Mesenchymal stem cell (in vitro differentiated cells and primary cell): ENCODE results near the gene TPO. TPM values are rescaled to one million over a fixed set of nuclear protein-coding genes. Genes with fewer than 3 reads are reported as not detected.

Experiments
- DNase-seq: peaks from one replicate; pipeline ENCODE4 v3.0.0-alpha.2; 2013
- H2AFZ ChIP-seq: one replicate; pipeline ENCODE4 v1.6.1; 2013; ENCODE audit warnings: low read depth, mild to moderate bottlenecking, control low read depth, inconsistent platforms, low read length, moderate library complexity
- H2AK5ac ChIP-seq: 2 replicates; pipeline ENCODE4 v1.6.1; 2013; ENCODE audit warnings: low read length, moderate library complexity, mild to moderate bottlenecking, inconsistent platforms; ENCODE audit not compliant: severe bottlenecking
- H2BK120ac ChIP-seq: one replicate; pipeline ENCODE4 v1.6.1; 2013; ENCODE audit warnings: low read depth, mild to moderate bottlenecking, inconsistent platforms, low read length, moderate library complexity
- H2BK12ac ChIP-seq, 2 experiments: one replicate each; pipeline ENCODE4 v1.6.1; 2013; ENCODE audit warnings: inconsistent platforms in 2 of 2, low read length in 2 of 2, mild to moderate bottlenecking in 2 of 2, moderate library complexity in 2 of 2, control low read depth in 1 of 2
- H2BK15ac ChIP-seq: one replicate; pipeline ENCODE4 v1.6.1; 2013; ENCODE audit warnings: mild to moderate bottlenecking, low read depth, inconsistent platforms; ENCODE audit not compliant: poor library complexity, severe bottlenecking
- H2BK5ac ChIP-seq: 2 replicates; pipeline ENCODE4 v1.6.1; 2013; ENCODE audit warnings: low read depth, mild to moderate bottlenecking, low read length, control low read depth, inconsistent platforms; ENCODE audit not compliant: poor library complexity, severe bottlenecking
- H3K14ac ChIP-seq, 2 experiments: one replicate each; pipeline ENCODE4 v1.6.1; 2013; ENCODE audit warnings: inconsistent platforms in 2 of 2, low read length in 2 of 2, control low read depth in 1 of 2, mild to moderate bottlenecking in 1 of 2, moderate library complexity in 1 of 2
- H3K18ac ChIP-seq, 2 experiments: one replicate each; pipeline ENCODE4 v1.6.1; 2013; ENCODE audit warnings: inconsistent platforms in 2 of 2, low read length in 2 of 2, control low read depth in 1 of 2, low read depth in 1 of 2, mild to moderate bottlenecking in 1 of 2
- H3K23ac ChIP-seq, 2 experiments: one replicate each; pipeline ENCODE4 v1.6.1; 2013; ENCODE audit warnings: inconsistent platforms in 2 of 2, low read length in 2 of 2, mild to moderate bottlenecking in 2 of 2, moderate library complexity in 2 of 2, control low read depth in 1 of 2
- H3K27ac ChIP-seq: 2 replicates; pipeline ENCODE4 v1.5.1; 2013; ENCODE audit warnings: mild to moderate bottlenecking, moderate library complexity, low read length, control low read depth, inconsistent platforms; ENCODE audit not compliant: poor library complexity, severe bottlenecking
- H3K27me3 ChIP-seq, 2 experiments: 2 replicates each; pipeline versions ENCODE4 v1.6.1 to v1.7.0; 2013; ENCODE audit warnings: low read length in 2 of 2, mild to moderate bottlenecking in 2 of 2, moderate library complexity in 2 of 2, control low read depth in 1 of 2, inconsistent platforms in 1 of 2; ENCODE audit not compliant: control insufficient read depth in 1 of 2, insufficient read depth in 1 of 2
- H3K36me3 ChIP-seq, 2 experiments: 2 replicates each; pipeline versions ENCODE4 v1.6.1 to v1.7.0; 2013; ENCODE audit warnings: low read length in 2 of 2, control low read depth in 1 of 2, inconsistent platforms in 1 of 2, low read depth in 1 of 2, mild to moderate bottlenecking in 1 of 2; ENCODE audit not compliant: insufficient read depth in 2 of 2, control insufficient read depth in 1 of 2
- H3K4ac ChIP-seq, 2 experiments: one replicate each; pipeline ENCODE4 v1.6.1; 2013; ENCODE audit warnings: inconsistent platforms in 2 of 2, low read length in 2 of 2, mild to moderate bottlenecking in 2 of 2, moderate library complexity in 2 of 2, control low read depth in 1 of 2, low read depth in 1 of 2
- H3K4me1 ChIP-seq: 2 replicates; pipeline ENCODE4 v1.6.1; 2013; ENCODE audit warnings: low read depth, low read length, control low read depth; ENCODE audit not compliant: control insufficient read depth, insufficient read depth
- H3K4me2 ChIP-seq: 2 replicates; pipeline ENCODE4 v1.6.1; 2013; ENCODE audit warnings: low read length, mild to moderate bottlenecking, inconsistent platforms; ENCODE audit not compliant: poor library complexity, severe bottlenecking
- H3K4me3 ChIP-seq, 2 experiments: 2 replicates each; pipeline versions ENCODE4 v1.5.1 to v1.7.0; 2013; ENCODE audit warnings: low read length in 2 of 2, mild to moderate bottlenecking in 2 of 2, control low read depth in 1 of 2, low read depth in 1 of 2; ENCODE audit not compliant: insufficient read depth in 1 of 2
- H3K79me1 ChIP-seq: replicated peaks from 2 replicates; pipeline ENCODE4 v1.6.1; 2013; ENCODE audit warnings: mild to moderate bottlenecking, control low read depth, low read length, inconsistent platforms; ENCODE audit not compliant: poor library complexity, severe bottlenecking
- H3K9ac ChIP-seq: 2 replicates; pipeline ENCODE4 v1.7.0; 2013; ENCODE audit warnings: mild to moderate bottlenecking, low read length, moderate library complexity
- H3K9me3 ChIP-seq: 2 replicates; pipeline ENCODE4 v1.7.0; 2013; ENCODE audit warnings: mild to moderate bottlenecking, low read length; ENCODE audit not compliant: control insufficient read depth
- H4K8ac ChIP-seq: one replicate; pipeline ENCODE4 v1.6.1; 2013; ENCODE audit warnings: inconsistent platforms, mild to moderate bottlenecking, low read length, moderate library complexity
- H4K91ac ChIP-seq: one replicate; pipeline ENCODE4 v1.6.1; 2013; ENCODE audit warnings: mild to moderate bottlenecking, low read length, inconsistent platforms
- WGBS: methylation state at CpG from one replicate; pipeline ENCODE4 v1.1.7; 2013; ENCODE audit warnings: mixed read lengths; 5-methylcytosine and 5-hydroxymethylcytosine counted together
- polyA plus RNA-seq, 2 experiments: library from polyadenylated mRNA; stranded (reverse); fragments of 200-250 nt; gene quantifications; one replicate each; pipeline ENCODE4 v1.2.3, GENCODE V29; 2013

Gene TPO
- not detected for polyA plus RNA-seq (2013, experiment 1 of 2)
- polyA plus RNA-seq (2013, experiment 2 of 2) = not detected

GRCh38 chr2:1413156-1413710 lies at the start of gene TPO:
TSS of gene TPO (plus strand) at chr2:1413463. CDS start at chr2:1414409, 946 bp downstream.
- no peak within 1 kb of the TSS for H2BK12ac ChIP-seq
- H3K9me3 ChIP-seq = no peaks in the 10 kb centered on the region
- no peak within 1 kb of the TSS for H3K4ac ChIP-seq
- no peak within 1 kb of the TSS for H2AFZ ChIP-seq
- H2AK5ac ChIP-seq = no peak within 1 kb of the TSS
- no peak within 1 kb of the TSS for H4K8ac ChIP-seq
- H3K14ac ChIP-seq = no peak within 1 kb of the TSS
- H3K4me1 ChIP-seq = no peaks in the 10 kb centered on the region
- no peak within 1 kb of the TSS for H3K18ac ChIP-seq
- 75% methylated on average over 15 of the region's 15 CpGs for WGBS
- DNase-seq = no peak
- no peak within 1 kb of the TSS for H2BK5ac ChIP-seq
- no peak within 1 kb of the TSS for H4K91ac ChIP-seq
- no peak within 1 kb of the TSS for H3K27ac ChIP-seq
- H2BK15ac ChIP-seq = no peak within 1 kb of the TSS
- H3K4me2 ChIP-seq = no peak within 1 kb of the TSS
- H3K36me3 ChIP-seq = no peaks in the 10 kb centered on the region
- H3K23ac ChIP-seq = no peak within 1 kb of the TSS
- H3K9ac ChIP-seq = no peak within 1 kb of the TSS
- no peak within 1 kb of the TSS for H3K4me3 ChIP-seq
- H2BK120ac ChIP-seq = no peak within 1 kb of the TSS
- H3K79me1 ChIP-seq = no peaks in the 10 kb centered on the region
- H3K27me3 ChIP-seq = no peaks in the 10 kb centered on the region

GRCh38 chr2:1366546-1367134 lies 46.6 kb upstream of the TPO start:
- Histone ChIP-seq H3K4me2 (no peak overlapping the region), H2BK120ac (no peak overlapping the region), H2AFZ (no peak overlapping the region), H3K4me3 (no peak overlapping the region), H4K91ac (no peak overlapping the region), H4K8ac (no peak overlapping the region), H2AK5ac (no peak overlapping the region), H2BK12ac (no peak overlapping the region), H3K27me3 (peaks cover 0 to 3% of the 10 kb centered on the region in 2 experiments), H3K23ac (no peak overlapping the region), H2BK15ac (no peak overlapping the region), H3K27ac (no peak overlapping the region), H3K14ac (no peak overlapping the region), H3K18ac (no peak overlapping the region), H2BK5ac (no peak overlapping the region), H3K4ac (no peak overlapping the region), H3K4me1 (peaks cover 2% of the 10 kb centered on the region), H3K9ac (no peak overlapping the region), H3K9me3 (peaks cover 5% of the 10 kb centered on the region), H3K79me1 (no peaks in the 10 kb centered on the region), H3K36me3 (no peaks in the 10 kb centered on the region)
- 76% methylated on average over 18 of the region's 20 CpGs for WGBS
- no peak for DNase-seq

GRCh38 chr2:1367601-1368000 lies 45.7 kb upstream of the TPO start:
- H3K79me1 ChIP-seq = no peaks in the 10 kb centered on the region
- DNase-seq = no peak
- H2BK5ac ChIP-seq = no peak overlapping the region
- H3K4me2 ChIP-seq = no peak overlapping the region
- no peak overlapping the region for H3K23ac ChIP-seq
- no peaks in the 10 kb centered on the region for H3K36me3 ChIP-seq
- H4K8ac ChIP-seq = no peak overlapping the region
- 63% methylated on average over 9 of the region's 9 CpGs for WGBS
- H3K9ac ChIP-seq = no peak overlapping the region
- H3K4me3 ChIP-seq = no peak overlapping the region
- no peak overlapping the region for H3K18ac ChIP-seq
- H2AFZ ChIP-seq = no peak overlapping the region
- H2AK5ac ChIP-seq = no peak overlapping the region
- peaks cover 5% of the 10 kb centered on the region for H3K9me3 ChIP-seq
- no peak overlapping the region for H3K27ac ChIP-seq
- no peak overlapping the region for H4K91ac ChIP-seq
- no peak overlapping the region for H3K14ac ChIP-seq
- H2BK15ac ChIP-seq = no peak overlapping the region
- no peak overlapping the region for H3K4ac ChIP-seq
- H3K4me1 ChIP-seq = peaks cover 2% of the 10 kb centered on the region
- peaks cover 0 to 3% of the 10 kb centered on the region in 2 experiments for H3K27me3 ChIP-seq
- no peak overlapping the region for H2BK12ac ChIP-seq
- no peak overlapping the region for H2BK120ac ChIP-seq

- H2BK5ac ChIP-seq = no peak overlapping the region
- H2AK5ac ChIP-seq = no peak overlapping the region
- H2AFZ ChIP-seq = no peak overlapping the region
- no peak overlapping the region for H3K27ac ChIP-seq
- no peaks in the 10 kb centered on the region for H3K4me1 ChIP-seq
- H2BK120ac ChIP-seq = no peak overlapping the region
- H3K27me3 ChIP-seq = peaks cover 0 to 3% of the 10 kb centered on the region in 2 experiments
- H3K18ac ChIP-seq = no peak overlapping the region
- H3K14ac ChIP-seq = no peak overlapping the region
- H3K4ac ChIP-seq = no peak overlapping the region
- H3K9ac ChIP-seq = no peak overlapping the region
- H3K79me1 ChIP-seq = no peaks in the 10 kb centered on the region
- WGBS = 75% methylated on average over 10 of the region's 10 CpGs
- H4K91ac ChIP-seq = no peak overlapping the region
- H2BK12ac ChIP-seq = no peak overlapping the region
- H3K23ac ChIP-seq = no peak overlapping the region
- no peaks in the 10 kb centered on the region for H3K36me3 ChIP-seq
- no peak overlapping the region for H4K8ac ChIP-seq
- H3K4me3 ChIP-seq = no peak overlapping the region
- no peaks in the 10 kb centered on the region for H3K9me3 ChIP-seq
- no peak overlapping the region for H2BK15ac ChIP-seq
- no peak for DNase-seq
- no peak overlapping the region for H3K4me2 ChIP-seq
Observed at GRCh38 chr2:1369905-1370304, 43.4 kb upstream of the TPO start.
